NCI-H774 (cell line): ENCODE results near the gene JADE2.

Source experiments
- DNase-seq: peaks from one replicate; lab custom pipeline; 2025; lab: John Stamatoyannopoulos, UW

Gene JADE2

DNA sequence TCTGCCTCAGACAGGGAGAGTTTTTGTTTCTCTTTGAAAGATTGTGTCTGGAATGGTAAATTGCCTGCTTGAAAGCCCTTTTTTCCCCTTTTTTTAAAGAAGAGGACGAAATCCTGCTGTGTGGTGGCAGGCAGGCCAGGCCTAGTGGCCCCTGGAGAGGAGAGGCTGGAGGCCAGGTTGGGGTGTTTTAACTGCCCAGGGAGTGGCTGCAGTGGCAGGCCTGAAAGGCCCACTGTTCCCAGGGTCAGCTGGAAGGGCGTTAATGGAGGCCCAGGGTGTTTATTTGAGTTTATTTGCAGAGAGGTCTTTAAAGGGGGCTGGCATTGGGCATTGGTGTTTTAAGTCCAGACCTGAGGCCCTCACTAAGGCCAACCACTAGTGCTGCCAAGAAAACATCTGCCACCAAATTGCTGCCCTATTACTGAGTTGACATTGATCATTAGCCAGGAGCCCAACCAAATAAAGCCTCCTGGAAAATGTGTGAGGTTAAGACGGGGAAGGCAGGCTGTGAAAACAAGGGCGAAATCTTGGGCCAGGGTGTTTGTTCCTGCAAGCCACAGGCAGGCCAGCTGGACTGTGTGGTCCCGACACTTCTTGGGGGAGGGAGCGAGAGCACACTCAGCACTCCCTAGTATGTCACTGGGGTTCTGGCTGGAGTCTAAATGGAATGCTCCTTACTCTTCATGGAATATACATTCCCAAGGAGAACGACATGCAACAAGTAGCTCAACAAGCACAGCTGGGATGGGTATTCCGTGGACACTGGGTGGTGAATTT is 5.0 kb downstream of the JADE2 start:
- peak; percentile 26 for DNase-seq

DNA sequence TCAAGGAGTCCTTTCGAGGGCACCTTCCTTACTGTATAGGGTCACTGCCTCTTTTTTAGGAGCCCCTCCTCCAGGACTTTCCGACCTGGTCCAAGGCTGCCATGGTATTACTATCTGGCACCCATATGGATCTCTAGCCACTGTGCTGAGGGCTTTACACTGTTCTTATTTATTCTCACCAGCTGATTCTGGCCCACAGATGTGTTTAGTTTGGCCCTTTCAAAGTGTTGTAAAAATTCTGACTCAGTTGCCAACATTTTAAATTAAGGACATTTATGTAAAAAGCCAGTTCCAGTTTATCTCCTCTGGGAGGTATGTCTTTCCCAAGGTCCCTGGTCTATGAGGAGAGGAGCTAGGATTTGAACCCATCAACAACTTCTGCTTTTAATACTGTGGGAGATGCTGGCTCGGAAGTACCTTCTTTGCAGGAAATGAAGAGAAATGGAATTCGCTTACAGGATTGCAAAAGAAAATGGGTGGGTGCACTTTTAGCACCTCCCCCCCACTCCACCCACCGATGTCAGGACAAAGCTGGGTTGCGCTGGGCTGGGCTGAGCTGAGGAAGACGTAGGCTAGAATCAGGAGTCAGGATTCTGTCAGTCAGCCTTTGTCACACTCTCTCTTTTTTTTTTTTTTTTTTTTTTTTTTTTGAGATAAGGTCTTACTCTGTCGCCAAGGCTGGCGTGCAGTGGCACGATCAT is 7.8 kb downstream of the JADE2 start:
- DNase-seq: no peak

DNA sequence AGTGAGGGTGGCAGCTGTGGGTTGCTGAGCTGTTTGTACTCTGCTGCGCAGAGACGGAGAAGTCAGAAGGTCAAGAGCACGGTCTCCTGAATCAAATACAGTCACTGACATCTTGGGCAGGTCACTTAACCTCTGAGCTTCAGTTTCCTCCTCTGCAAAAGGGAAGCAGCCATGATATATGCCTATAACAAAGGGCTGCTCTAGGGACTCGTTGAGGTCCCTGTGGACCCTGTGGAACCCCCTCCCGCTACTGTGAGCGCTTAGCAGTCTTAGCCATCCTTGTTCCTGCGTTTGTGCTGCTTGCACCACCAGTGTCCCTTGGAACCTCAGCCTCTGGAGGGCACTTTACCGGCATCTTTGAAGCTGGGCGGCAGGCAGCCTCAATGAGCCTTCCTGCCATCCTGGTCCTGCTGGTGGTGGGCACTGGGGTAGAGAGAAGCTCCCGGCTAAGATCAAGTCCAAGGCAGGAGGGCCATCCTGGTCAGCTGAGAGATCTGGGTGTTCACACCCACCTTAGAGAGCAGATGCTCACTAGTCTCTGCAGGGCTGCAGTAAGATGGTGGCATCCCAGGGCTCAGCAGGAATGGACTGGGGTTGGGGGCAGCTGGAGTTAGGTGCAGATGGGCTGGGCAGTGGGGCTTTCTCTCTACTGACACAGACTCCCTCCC is 8.7 kb downstream of the JADE2 start:
- no peak for DNase-seq

DNA sequence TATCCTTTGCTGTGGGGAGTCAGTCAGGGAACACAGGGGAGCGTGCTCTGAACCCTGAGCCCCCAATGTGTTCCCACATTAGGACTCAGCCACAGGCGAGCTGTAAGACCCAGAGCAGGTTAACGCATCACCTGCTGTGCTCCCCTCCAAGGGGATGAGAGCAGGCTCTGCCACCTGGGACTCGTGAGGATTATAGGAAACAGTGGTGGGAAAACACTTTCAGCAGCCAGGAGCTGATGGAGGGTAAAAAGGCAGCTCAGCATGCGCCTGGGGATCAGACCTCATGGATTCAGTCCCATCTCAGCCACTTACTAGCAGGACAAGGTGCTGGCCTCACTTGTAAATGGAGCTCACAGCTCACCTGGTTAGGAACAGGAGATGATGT is 9.2 kb downstream of the JADE2 start:
- DNase-seq: no peak

DNA sequence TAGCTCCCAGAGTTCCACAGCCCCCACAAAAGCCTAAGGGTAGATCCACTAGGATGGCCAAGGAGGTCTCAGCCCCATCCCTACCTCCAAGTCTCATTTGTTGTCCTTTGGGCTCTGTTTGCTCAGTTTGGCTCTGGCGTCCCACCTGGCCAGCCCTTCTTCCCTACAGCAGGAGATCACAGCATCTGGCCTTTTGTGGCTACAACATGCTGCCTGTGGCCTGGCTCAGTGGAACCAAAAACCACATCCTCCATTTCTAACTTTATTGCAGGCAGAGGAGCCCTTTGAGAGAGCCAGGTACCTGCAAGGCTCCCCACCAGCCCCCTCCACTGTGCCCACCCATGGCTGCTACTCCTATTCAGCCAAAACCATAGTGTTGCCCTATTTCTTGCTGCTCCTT is 11.4 kb downstream of the JADE2 start:
- DNase-seq: no peak

DNA sequence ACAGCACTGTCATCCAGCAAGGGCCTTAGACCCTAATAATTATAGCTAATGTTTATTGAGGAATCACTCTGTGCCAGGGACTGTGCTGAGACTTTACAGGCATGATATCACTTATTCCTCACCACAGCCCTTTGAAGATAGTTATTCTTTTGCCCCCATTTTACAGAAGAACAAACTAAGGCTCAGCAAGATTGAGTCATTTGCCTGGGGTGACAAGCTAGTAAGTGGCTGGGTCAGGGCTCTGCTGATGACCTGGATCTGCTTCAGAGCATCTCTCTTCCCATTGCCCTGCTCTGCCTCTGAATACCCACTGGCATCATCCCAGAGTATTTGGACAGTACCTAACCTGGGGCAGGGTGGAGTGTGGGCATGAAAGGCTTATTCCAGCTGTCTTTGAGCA is 11.8 kb downstream of the JADE2 start:
- no peak for DNase-seq

GRCh38 chr5:134538296-134538695 is 12.8 kb downstream of the JADE2 start:
- no peak for DNase-seq

DNA sequence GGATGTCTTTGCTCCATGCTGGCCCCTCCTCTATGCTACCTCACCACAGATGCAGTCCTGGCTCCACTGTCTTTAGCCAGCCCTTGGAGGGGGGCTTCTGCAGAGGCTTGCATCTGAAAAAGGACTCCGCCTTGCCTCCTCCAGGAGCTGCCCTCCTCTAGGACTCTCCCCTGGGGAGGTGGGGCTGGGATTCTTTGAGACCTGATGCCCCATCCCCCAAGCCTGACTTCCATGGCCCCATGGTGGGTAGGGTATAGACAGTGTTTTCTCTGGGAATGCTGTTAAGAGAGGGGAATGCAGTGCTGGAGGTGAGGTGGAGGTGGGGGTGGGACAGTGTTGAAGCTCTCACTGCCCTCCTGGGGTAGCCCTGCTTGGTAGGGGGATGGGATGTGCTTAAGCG is 14.3 kb downstream of the JADE2 start:
- DNase-seq: no peak

GRCh38 chr5:134540747-134541733 is 15.6 kb downstream of the JADE2 start:
- DNase-seq: no peak

DNA sequence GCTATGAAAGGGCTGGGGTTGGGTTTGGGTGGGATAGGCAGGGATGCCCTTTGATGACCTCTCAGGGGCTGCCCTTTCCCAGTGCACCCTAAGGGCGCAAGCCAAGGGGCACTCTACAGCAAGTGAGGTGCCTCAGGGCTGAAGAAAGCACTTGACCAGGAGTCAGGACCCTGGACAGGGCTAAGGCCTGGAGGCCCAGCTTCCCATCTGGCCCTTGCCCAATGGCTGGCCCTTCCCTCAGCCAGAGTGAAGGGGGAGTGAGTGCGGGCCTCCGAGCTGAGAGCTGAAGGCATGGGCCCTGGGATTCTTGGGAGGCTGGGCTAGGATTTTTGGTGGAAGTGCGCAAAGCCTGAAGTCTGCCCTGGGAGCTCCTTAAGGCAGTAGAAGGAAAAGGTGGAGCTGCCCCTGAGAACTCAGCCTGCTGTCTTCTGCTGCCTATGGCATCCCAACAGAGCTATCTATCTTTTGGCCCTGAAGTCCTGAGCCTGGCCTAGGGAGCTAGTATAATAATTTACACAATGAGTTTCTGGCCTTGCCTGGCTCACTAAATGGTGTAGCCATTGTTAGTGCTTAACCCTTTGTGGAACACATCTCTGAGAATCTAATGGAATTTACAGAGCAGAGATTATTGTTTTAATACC is 16.4 kb downstream of the JADE2 start:
- no peak for DNase-seq

- no peak for DNase-seq
These were observed 18.5 kb downstream of the JADE2 start for GRCh38 chr5:134543820-134544614.

DNA sequence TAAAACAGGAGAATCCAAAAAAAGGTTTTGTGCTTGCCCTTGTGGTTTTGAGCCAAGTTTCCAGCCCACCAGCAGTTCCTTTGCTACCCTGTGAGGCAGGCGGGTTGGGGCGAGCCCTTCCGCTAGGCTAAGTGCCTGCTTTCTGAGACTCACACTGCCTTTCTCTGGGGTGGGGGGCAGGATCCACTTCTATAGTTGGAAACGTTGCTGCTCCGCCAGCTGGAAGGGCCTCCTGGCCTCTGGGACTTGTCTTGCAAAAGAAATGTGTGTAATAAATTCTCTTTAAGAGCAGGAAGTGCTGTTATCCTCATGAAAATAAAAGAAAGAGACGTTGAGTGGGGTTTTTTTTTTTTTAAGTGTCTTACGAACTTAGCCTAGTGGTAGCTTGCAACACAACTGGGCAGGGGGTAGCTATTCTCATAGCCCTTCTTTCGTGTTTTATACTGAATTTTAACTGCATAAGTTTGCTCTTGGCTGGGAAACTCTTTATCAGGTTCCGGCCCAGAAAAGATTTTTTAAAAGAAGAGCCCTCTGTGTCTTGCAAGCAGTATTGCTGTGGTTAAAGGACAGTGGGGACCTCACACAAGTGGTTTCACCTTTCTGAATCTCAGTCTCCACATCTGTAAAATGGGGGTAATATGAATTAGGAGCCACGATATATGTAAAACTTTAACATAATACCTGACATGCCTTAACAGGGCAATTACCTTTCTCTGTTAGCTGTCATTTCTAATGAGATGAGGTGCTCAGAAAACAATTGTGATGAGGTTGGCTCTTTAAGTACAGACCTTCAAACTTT is 19.8 kb downstream of the JADE2 start:
- DNase-seq: no peak

DNA sequence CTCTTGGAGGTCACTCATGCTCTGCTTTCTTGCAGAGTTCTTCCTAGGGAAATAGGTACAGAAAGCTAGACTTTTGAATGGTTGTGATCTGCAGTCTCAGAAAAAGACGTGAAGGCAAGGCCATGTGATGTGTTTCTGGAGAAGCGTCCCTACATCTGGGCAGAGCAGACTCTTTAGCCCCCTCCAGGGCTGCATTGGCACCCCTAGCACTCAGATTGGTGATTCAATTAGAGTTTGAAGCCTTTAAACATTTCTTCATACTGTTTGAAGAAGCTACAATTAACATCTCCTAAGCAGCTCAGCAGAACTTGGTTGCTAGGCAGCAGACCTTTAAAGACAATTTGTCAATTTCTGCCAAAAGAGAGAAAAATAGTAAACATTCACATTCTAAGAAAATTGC is 21.6 kb downstream of the JADE2 start:
- no peak for DNase-seq

- DNase-seq: no peak
These were observed 22.1 kb downstream of the JADE2 start for GRCh38 chr5:134547579-134547978.

DNA sequence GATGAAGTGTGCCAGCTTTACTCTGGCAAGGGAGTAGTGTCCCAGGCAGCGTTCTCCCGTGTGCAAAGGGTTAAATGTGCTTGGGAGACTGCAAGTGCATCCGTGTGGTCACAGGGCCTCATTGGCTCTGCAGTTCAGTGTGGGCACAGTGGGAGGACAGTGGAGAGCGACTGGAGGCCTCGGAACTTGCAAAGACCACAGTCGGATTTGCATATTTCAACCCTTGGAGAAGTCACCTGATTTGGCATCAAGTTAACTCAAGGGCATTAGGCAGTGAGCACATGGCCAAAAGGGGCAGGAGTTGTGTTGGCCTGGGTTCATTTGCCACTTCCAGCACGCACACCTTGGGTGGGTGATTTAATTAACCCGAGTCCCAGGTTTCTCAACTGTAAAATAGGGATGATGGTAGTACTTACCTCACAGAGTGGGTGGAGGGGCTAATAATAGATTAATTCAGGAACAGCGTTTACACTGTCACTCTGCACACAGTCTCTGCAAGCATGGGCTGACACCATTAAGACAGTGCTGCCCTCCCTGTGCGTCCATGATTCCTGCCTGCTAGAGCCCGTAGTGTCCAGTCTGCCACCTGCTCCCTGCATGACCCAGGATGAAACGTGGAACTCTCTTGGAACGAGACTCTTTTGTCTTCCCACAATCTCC is 22.7 kb downstream of the JADE2 start:
- no peak for DNase-seq

GRCh38 chr5:134549714-134550113 is 24.2 kb downstream of the JADE2 start:
- DNase-seq: no peak

GRCh38 chr5:134550271-134551214 is 25.1 kb downstream of the JADE2 start:
- DNase-seq: no peak

- DNase-seq: no peak
These were observed 26.4 kb downstream of the JADE2 start for GRCh38 chr5:134551901-134552300.
